ENCODE results near the gene SGMS1. TPM values are rescaled to one million over a fixed set of nuclear protein-coding genes. Genes with fewer than 3 reads are reported as not detected.
A peak's percentile ranks its signal among the peaks of the same experiment; 100 is the strongest.

Gene SGMS1
- total and polyA plus RNA-seq, 3 donors from 2014 or later = 30.6 to 90.9 (median 63.2) TPM

GRCh38 chr10:50554995-50555568 is 68.7 kb downstream of the SGMS1 start:
- H3K4me3 ChIP-seq = no peak overlapping the region
- peaks cover 44% of the 10 kb centered on the region for H3K4me1 ChIP-seq
- H3K27me3 ChIP-seq = no peaks in the 10 kb centered on the region
- no peak for TF ChIP-seq POLR2A (IDR thresholded peaks at IDR 0.05)
- TF ChIP-seq, protein P1, sequence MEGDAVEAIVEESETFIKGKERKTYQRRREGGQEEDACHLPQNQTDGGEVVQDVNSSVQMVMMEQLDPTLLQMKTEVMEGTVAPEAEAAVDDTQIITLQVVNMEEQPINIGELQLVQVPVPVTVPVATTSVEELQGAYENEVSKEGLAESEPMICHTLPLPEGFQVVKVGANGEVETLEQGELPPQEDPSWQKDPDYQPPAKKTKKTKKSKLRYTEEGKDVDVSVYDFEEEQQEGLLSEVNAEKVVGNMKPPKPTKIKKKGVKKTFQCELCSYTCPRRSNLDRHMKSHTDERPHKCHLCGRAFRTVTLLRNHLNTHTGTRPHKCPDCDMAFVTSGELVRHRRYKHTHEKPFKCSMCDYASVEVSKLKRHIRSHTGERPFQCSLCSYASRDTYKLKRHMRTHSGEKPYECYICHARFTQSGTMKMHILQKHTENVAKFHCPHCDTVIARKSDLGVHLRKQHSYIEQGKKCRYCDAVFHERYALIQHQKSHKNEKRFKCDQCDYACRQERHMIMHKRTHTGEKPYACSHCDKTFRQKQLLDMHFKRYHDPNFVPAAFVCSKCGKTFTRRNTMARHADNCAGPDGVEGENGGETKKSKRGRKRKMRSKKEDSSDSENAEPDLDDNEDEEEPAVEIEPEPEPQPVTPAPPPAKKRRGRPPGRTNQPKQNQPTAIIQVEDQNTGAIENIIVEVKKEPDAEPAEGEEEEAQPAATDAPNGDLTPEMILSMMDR (IDR thresholded peaks at IDR 0.05) = no peak
- peak overlapping the region; percentile 37 to 68 for H3K27ac ChIP-seq
- H3K36me3 ChIP-seq (ENCODE audit: low read depth, missing control alignments) = no peaks in the 10 kb centered on the region
- intact Hi-C loops (cut with DNase I; ENCODE audit: low total_unique reads) = no loop called here
- peak; percentile 38 for DNase-seq
- WGBS, 2 donors = 30 to 38% methylated on average over 3 of the region's 3 CpGs
- no peaks in the 10 kb centered on the region for H3K9me3 ChIP-seq

DNA sequence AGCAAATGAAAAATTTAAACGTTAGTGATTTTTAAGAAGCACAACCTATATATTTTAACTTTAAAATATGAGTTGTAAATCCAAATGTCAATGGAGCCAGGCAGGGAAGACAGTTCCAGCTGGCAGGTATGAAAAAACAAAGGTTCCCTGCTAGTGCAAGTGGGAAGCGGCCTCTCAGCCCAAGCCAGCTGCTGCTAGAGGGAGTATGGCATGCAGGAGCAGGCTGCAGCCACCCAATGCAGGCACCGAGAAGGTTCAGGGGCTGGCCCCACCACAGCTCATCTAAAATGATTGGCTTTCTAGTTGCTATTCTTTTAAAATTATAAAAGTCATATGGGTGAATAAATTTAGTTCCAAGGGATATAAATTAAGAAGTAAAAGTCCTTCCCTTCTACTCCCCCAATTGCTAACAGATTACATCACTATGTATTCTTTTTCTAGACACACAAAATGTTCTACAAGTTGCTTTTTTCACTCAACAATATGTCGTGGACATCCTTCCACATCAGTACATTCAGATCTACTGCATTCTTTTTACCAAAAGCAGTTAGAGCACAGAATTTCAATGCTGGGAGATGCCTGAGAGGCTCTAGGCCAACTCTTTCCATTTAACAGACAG is 69.3 kb downstream of the SGMS1 start:
- Histone ChIP-seq H3K9me3 (no peaks in the 10 kb centered on the region), H3K4me1 (peaks cover 49% of the 10 kb centered on the region), H3K4me3 (no peak overlapping the region), H3K27me3 (no peaks in the 10 kb centered on the region), H3K27ac (peak overlapping the region; percentile 37 to 68), H3K36me3 (ENCODE audit: low read depth, missing control alignments) (no peaks in the 10 kb centered on the region)
- WGBS, 2 donors = 57 to 62% methylated on average over 4 of the region's 4 CpGs
- intact Hi-C loops (cut with DNase I; ENCODE audit: low total_unique reads) = no loop called here
- no peak for TF ChIP-seq POLR2A (IDR thresholded peaks at IDR 0.05)
- TF ChIP-seq, protein P1 (IDR thresholded peaks at IDR 0.05) = no peak
- DNase-seq = peak; percentile 30

DNA sequence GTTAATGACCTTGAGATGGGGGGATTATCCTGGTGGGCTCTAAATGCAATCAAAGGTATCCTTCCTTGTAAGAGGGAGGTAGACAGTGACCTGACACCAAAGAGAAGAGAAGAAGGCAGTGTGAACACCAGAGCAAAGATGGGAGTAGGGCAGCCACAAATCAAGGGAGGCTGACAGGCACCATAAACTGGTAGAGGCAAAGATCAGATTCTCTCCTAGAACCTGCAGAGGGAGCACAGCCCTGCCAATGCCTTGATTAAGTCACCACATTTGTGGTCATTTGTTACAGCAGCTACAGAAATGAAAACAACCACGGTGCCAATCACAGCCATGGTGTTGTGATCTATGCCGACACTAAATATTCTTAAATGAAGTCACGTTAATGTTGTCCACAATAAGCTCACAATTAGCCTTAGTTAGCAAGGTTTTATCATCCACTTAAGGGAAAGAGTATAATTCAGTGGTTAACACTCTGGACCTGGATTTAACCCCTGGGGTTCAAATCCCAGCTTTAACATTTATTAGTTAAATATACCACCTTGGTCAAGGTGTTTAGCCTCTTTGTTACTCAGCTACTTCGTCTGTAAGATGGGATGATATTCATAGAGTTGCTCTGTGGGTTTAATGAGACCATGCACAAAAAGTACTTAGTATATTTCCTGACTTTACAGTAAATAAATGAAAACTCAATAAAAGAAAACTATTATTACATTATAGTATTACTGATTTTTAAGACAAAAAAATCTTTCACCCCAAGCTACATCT is 70.8 kb downstream of the SGMS1 start:
- peaks cover 49% of the 10 kb centered on the region for H3K4me1 ChIP-seq
- WGBS, 2 donors = 77 to 82% methylated on average over 4 of the region's 4 CpGs

DNA sequence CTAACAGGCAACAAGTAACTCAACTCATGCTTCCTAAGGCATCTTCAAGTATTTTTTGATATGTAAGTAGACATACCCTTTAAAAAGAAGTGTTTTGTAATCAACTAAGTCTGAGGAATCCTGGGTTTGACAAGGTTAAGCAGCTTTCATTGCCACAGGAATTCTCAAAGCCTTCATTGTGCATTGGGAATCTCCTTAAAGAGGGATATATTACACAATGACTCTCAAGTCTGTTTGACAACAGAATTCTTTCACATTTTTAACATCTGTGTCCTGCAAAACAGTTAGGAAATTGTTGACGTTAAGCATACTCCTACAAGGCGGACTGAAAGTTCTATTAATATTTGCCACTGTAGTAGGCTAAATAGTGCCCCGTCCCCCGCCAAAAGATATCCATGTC is 71.4 kb downstream of the SGMS1 start:
- 66 to 70% methylated on average over 4 of the region's 4 CpGs for WGBS, 2 donors
- Histone ChIP-seq H3K4me1 (peaks cover 49% of the 10 kb centered on the region), H3K27ac (peak overlapping the region; percentile 29 to 50), H3K4me3 (no peak overlapping the region), H3K9me3 (no peaks in the 10 kb centered on the region), H3K36me3 (ENCODE audit: low read depth, missing control alignments) (no peaks in the 10 kb centered on the region), H3K27me3 (no peaks in the 10 kb centered on the region)
- intact Hi-C loops (cut with DNase I; ENCODE audit: low total_unique reads) = no loop called here
- no peak for TF ChIP-seq POLR2A (IDR thresholded peaks at IDR 0.05)
- TF ChIP-seq, protein P1 (IDR thresholded peaks at IDR 0.05) = no peak
- no peak for DNase-seq

More for the DNA sequence above, 70.8 kb downstream of the SGMS1 start:
- Histone ChIP-seq H3K27me3 (no peaks in the 10 kb centered on the region), H3K36me3 (ENCODE audit: low read depth, missing control alignments) (no peaks in the 10 kb centered on the region), H3K27ac (peak overlapping the region; percentile 29 to 50), H3K4me3 (no peak overlapping the region), H3K9me3 (no peaks in the 10 kb centered on the region)
- TF ChIP-seq, protein P1 (IDR thresholded peaks at IDR 0.05) = no peak
- peak; percentile 30 for DNase-seq
- intact Hi-C loops (cut with DNase I; ENCODE audit: low total_unique reads) = no loop called here

All from testis (tissue), 3 donors.